SK-N-SH treated with all-trans-retinoic acid at 6 μM for 48 hours (cell line): Measurements from ENCODE around the gene CACNA2D3.

Source experiments
- ATAC-seq: fragments of 200-7000 bp; cut with Tn5 transposase; 3 replicates; pipeline ENCODE4 v1.9.1; 2020; ENCODE audit warnings: mild to moderate bottlenecking, moderate library complexity
- ARNTL ChIP-seq: fragments of 450-650 bp; formaldehyde crosslinking; IDR thresholded peaks from 2 replicates; pipeline ENCODE4 v1.5.0; 2020; ENCODE audit warnings: low read depth, mild to moderate bottlenecking, moderate library complexity, borderline replicate concordance
- BACH2 ChIP-seq: fragments of 250-450 bp; sonication (Bioruptor Pico); IDR thresholded peaks from 2 replicates; pipeline ENCODE4 v1.9.0; 2021; ENCODE audit warnings: mild to moderate bottlenecking, borderline replicate concordance
- CSDC2 ChIP-seq: fragments of 250-450 bp; sonication (Bioruptor Pico); IDR thresholded peaks from 2 replicates; pipeline ENCODE4 v1.5.0; 2020; ENCODE audit warnings: mild to moderate bottlenecking, moderate library complexity
- ESRRG ChIP-seq: fragments of 250-450 bp; sonication (Bioruptor Pico); IDR thresholded peaks from 2 replicates; pipeline ENCODE4 v1.6.1; 2021; ENCODE audit warnings: mild to moderate bottlenecking
- GLIS3 ChIP-seq: fragments of 250-450 bp; sonication (Bioruptor Pico); IDR thresholded peaks from 2 replicates; pipeline ENCODE4 v1.5.0; 2020; ENCODE audit warnings: mild to moderate bottlenecking, moderate library complexity
- ISL1 ChIP-seq: fragments of 250-450 bp; sonication (Bioruptor Pico); IDR thresholded peaks from 2 replicates; pipeline ENCODE4 v2.1.2; 2022; ENCODE audit warnings: mild to moderate bottlenecking, moderate library complexity
- OSR1 ChIP-seq: fragments of 250-450 bp; sonication (Bioruptor Pico); IDR thresholded peaks from 2 replicates; pipeline ENCODE4 v1.8.0; 2022; ENCODE audit warnings: moderate library complexity, mild to moderate bottlenecking, inconsistent platforms
- PPARA ChIP-seq: fragments of 250-450 bp; sonication (Bioruptor Pico); IDR thresholded peaks from 2 replicates; pipeline ENCODE4 v1.5.0; 2020; ENCODE audit warnings: mild to moderate bottlenecking, borderline replicate concordance
- SNAI2 ChIP-seq: fragments of 250-450 bp; sonication (Bioruptor Pico); IDR thresholded peaks from 2 replicates; pipeline ENCODE4 v1.5.0; 2020; ENCODE audit warnings: mild to moderate bottlenecking, moderate library complexity
- TCF4 ChIP-seq: fragments of 250-450 bp; sonication (Bioruptor Pico); IDR thresholded peaks from 2 replicates; pipeline ENCODE4 v1.8.0; 2021; ENCODE audit warnings: mild to moderate bottlenecking, moderate library complexity, borderline replicate concordance
- TOX ChIP-seq: fragments of 250-450 bp; sonication (Bioruptor Pico); IDR thresholded peaks from 2 replicates; pipeline ENCODE4 v1.8.0; 2021; ENCODE audit warnings: mild to moderate bottlenecking, moderate library complexity, borderline replicate concordance
- ZC3H10 ChIP-seq: fragments of 250-450 bp; sonication (Bioruptor Pico); IDR thresholded peaks from 2 replicates; pipeline ENCODE4 v1.5.1; 2021; ENCODE audit warnings: mild to moderate bottlenecking, moderate library complexity
- ZFP3 ChIP-seq: fragments of 250-450 bp; sonication (Bioruptor Pico); IDR thresholded peaks from 2 replicates; pipeline ENCODE4 v1.5.0; 2020; ENCODE audit warnings: mild to moderate bottlenecking, moderate library complexity
- ZFP30 ChIP-seq: fragments of 450-650 bp; formaldehyde crosslinking; IDR thresholded peaks from 2 replicates; pipeline ENCODE4 v1.5.0; 2022; ENCODE audit warnings: mild to moderate bottlenecking, moderate library complexity
- ZNF565 ChIP-seq: fragments of 450-650 bp; formaldehyde crosslinking; conservative IDR thresholded peaks from 2 replicates; pipeline ENCODE4 v1.5.0; 2020; ENCODE audit warnings: low read depth, mild to moderate bottlenecking, moderate library complexity
- ZNF70 ChIP-seq: fragments of 450-650 bp; formaldehyde crosslinking; IDR thresholded peaks from 2 replicates; pipeline ENCODE4 v1.5.0; 2020; ENCODE audit warnings: mild to moderate bottlenecking, moderate library complexity
- ZNF8 ChIP-seq: fragments of 450-650 bp; formaldehyde crosslinking; IDR thresholded peaks from 2 replicates; pipeline ENCODE4 v1.5.0; 2020; ENCODE audit warnings: mild to moderate bottlenecking, moderate library complexity
- TF ChIP-seq, protein P1 (sequence below): fragments of 250-450 bp; sonication (Bioruptor Pico); IDR thresholded peaks from 2 replicates; pipeline ENCODE4 v1.5.1; 2020; ENCODE audit warnings: low read depth, mild to moderate bottlenecking, moderate library complexity
- TF ChIP-seq, protein P2 (sequence below): fragments of 250-450 bp; sonication (Bioruptor Pico); IDR thresholded peaks from 2 replicates; pipeline ENCODE4 v1.8.0; 2021; ENCODE audit warnings: low read depth, mild to moderate bottlenecking, moderate library complexity, borderline replicate concordance
- TF ChIP-seq, protein P3 (sequence below): fragments of 250-450 bp; sonication (Bioruptor Pico); IDR thresholded peaks from 2 replicates; pipeline ENCODE4 v1.5.0; 2020; ENCODE audit warnings: mild to moderate bottlenecking, moderate library complexity
- TF ChIP-seq, protein P4 (sequence below): fragments of 250-450 bp; sonication (Bioruptor Pico); IDR thresholded peaks from 2 replicates; pipeline ENCODE4 v1.8.0; 2020; ENCODE audit warnings: mild to moderate bottlenecking, moderate library complexity, borderline replicate concordance

Gene CACNA2D3

DNA sequence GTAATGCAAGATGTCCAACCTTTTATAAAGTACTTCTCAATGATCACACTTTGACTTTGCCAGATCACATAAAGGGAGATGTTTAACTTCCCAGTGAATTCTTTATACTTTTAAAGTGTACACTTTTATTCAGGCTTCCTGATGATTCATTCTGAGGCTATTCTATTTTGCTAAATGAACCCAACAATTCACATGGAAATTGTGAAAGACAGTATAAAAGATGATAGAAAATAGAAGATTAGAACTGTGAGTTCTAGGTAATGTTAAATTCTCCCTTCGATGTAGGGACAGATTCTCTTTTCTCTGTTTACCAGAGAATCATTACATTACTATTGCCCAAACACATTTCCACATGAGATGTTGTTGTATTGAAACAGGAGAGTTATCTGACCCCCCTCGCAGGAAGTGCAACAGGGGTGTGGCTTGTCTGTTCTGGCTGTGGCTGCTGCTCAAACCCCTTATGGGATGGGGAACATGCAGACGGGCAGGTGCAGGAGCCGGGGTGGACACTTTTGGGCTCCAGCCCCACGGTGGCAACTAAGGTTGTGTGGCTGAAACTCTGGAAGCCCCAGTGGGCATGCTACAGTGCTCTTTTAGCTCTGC is 936.8 kb downstream of the CACNA2D3 start (continued):
- TF ChIP-seq OSR1 = no peak
- no peak for TF ChIP-seq ZNF70 (CRISPR knock-in tag)
- TF ChIP-seq ISL1 (CRISPR knock-in tag) = no peak

DNA sequence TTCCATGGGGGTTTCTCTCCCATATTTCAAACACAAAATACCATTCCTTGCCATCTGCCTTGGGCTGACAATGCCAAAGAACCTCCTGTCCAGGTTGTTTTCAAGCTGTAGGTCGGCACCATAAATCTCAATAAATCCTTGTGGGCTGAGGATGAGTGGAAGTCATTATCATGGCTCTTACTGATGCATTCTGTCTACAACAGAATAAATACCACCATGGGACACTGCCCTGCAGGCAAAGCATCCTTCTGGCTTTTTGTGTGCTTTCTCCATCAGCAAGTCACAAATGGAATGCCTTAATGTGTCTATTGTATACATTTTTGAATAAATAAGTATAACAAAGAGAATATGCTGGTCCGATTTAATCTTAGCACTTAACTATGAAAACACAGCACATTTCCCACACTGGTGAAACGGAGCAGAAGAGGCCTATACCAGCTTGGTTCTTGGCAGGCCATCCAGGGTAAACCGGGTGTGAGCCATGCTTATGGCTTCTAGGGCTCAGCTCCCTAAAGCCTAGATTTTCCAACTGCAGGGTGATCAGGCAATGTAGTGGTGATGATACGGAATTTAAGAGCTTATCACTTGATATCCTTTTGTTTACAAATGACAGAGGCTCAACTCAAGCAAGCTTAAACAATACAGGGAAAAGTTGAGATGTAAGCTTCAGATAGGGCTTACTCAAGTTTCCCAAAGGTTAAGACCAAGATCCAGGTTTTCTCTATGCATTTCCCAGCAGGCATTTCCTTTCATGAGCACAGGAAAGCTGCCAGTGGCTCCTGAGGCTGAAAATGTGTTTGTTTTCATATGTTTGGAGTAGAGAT is 938.8 kb downstream of the CACNA2D3 start:
- ATAC-seq = no peak
- no peak for TF ChIP-seq ZFP3
- TF ChIP-seq, all 23 proteins: peak for 0

DNA sequence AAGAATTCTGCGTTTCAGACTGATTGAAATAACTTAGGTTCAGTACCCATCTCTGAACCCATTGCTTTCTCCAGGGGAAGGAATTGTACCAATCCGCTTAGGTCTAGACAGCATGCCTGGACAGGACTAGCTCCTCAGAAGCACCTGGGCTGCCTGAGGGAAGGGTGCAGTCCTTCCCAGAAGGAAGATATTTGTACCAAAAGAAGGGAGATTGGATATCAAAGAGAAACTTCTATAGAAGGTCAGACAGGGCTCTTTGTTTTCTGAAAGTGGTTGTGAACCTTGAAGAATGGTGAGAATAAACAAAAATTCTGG is 939.3 kb downstream of the CACNA2D3 start:
- TF ChIP-seq ZFP3 (no peak), SNAI2 (CRISPR knock-in tag) (no peak), ARNTL (no peak), ZC3H10 (no peak), ZFP30 (no peak), ESRRG (CRISPR knock-in tag) (no peak), ZNF565 (no peak), GLIS3 (CRISPR knock-in tag) (no peak), BACH2 (CRISPR knock-in tag) (no peak), TOX (CRISPR knock-in tag) (no peak)
- TF ChIP-seq, protein P1, sequence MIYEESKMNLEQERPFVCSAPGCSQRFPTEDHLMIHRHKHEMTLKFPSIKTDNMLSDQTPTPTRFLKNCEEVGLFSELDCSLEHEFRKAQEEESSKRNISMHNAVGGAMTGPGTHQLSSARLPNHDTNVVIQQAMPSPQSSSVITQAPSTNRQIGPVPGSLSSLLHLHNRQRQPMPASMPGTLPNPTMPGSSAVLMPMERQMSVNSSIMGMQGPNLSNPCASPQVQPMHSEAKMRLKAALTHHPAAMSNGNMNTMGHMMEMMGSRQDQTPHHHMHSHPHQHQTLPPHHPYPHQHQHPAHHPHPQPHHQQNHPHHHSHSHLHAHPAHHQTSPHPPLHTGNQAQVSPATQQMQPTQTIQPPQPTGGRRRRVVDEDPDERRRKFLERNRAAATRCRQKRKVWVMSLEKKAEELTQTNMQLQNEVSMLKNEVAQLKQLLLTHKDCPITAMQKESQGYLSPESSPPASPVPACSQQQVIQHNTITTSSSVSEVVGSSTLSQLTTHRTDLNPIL (CRISPR knock-in tag) = no peak
- TF ChIP-seq, protein P2, sequence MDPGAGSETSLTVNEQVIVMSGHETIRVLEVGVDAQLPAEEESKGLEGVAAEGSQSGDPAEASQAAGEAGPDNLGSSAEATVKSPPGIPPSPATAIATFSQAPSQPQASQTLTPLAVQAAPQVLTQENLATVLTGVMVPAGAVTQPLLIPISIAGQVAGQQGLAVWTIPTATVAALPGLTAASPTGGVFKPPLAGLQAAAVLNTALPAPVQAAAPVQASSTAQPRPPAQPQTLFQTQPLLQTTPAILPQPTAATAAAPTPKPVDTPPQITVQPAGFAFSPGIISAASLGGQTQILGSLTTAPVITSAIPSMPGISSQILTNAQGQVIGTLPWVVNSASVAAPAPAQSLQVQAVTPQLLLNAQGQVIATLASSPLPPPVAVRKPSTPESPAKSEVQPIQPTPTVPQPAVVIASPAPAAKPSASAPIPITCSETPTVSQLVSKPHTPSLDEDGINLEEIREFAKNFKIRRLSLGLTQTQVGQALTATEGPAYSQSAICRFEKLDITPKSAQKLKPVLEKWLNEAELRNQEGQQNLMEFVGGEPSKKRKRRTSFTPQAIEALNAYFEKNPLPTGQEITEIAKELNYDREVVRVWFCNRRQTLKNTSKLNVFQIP (CRISPR knock-in tag) = no peak
- ATAC-seq = no peak

DNA sequence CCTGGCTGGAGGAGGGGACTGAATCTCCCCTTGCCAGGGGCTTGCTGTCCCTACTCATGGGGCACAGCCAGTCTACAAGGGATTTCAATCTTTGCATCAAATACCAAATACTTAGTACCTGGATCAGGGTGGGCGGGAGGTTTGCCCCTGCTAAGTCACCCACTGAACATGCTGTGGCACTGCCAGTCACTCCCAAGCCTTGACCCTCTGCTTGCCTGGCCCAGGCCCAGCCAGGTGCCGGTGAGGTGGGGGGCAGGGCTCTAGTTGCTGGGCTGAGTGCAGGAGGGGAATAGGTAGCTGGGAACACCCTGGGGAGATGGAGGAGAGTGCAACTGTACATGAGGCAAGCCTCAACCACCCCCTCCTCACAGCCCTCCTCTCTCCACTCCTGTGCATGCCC is 941.8 kb downstream of the CACNA2D3 start:
- ATAC-seq = no peak

DNA sequence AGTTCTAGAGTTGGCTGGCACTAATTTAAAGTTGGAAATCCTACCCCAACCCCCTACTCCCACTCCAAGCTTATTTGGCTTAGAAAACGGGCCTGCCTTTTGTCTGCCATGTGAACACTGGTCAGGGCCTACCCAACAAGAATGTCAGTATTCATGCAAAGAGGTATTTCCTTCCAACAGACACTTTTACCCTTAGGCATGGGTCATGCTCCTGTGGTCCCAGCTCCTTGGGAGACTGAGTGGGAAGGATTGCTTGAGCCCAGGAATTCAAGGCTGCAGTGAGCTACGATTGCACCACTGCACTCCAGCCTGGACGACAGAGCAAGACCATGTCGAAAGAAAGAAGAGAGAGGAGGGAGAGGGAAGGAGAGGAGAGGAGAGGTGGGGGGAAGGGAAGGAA is 943.0 kb downstream of the CACNA2D3 start:
- ATAC-seq = no peak
- no peak for TF ChIP-seq ZNF8 (CRISPR knock-in tag)
- TF ChIP-seq, protein P3, sequence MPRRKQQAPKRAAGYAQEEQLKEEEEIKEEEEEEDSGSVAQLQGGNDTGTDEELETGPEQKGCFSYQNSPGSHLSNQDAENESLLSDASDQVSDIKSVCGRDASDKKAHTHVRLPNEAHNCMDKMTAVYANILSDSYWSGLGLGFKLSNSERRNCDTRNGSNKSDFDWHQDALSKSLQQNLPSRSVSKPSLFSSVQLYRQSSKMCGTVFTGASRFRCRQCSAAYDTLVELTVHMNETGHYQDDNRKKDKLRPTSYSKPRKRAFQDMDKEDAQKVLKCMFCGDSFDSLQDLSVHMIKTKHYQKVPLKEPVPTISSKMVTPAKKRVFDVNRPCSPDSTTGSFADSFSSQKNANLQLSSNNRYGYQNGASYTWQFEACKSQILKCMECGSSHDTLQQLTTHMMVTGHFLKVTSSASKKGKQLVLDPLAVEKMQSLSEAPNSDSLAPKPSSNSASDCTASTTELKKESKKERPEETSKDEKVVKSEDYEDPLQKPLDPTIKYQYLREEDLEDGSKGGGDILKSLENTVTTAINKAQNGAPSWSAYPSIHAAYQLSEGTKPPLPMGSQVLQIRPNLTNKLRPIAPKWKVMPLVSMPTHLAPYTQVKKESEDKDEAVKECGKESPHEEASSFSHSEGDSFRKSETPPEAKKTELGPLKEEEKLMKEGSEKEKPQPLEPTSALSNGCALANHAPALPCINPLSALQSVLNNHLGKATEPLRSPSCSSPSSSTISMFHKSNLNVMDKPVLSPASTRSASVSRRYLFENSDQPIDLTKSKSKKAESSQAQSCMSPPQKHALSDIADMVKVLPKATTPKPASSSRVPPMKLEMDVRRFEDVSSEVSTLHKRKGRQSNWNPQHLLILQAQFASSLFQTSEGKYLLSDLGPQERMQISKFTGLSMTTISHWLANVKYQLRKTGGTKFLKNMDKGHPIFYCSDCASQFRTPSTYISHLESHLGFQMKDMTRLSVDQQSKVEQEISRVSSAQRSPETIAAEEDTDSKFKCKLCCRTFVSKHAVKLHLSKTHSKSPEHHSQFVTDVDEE = no peak
- no peak for TF ChIP-seq ZFP3
- TF ChIP-seq, protein P4, sequence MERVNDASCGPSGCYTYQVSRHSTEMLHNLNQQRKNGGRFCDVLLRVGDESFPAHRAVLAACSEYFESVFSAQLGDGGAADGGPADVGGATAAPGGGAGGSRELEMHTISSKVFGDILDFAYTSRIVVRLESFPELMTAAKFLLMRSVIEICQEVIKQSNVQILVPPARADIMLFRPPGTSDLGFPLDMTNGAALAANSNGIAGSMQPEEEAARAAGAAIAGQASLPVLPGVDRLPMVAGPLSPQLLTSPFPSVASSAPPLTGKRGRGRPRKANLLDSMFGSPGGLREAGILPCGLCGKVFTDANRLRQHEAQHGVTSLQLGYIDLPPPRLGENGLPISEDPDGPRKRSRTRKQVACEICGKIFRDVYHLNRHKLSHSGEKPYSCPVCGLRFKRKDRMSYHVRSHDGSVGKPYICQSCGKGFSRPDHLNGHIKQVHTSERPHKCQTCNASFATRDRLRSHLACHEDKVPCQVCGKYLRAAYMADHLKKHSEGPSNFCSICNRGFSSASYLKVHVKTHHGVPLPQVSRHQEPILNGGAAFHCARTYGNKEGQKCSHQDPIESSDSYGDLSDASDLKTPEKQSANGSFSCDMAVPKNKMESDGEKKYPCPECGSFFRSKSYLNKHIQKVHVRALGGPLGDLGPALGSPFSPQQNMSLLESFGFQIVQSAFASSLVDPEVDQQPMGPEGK (CRISPR knock-in tag) = no peak
- no peak for TF ChIP-seq ZC3H10
- no peak for TF ChIP-seq TCF4 (CRISPR knock-in tag)
- no peak for TF ChIP-seq ZNF70 (CRISPR knock-in tag)
- TF ChIP-seq ZFP30 = no peak
- TF ChIP-seq OSR1 = no peak
- TF ChIP-seq ISL1 (CRISPR knock-in tag) = no peak

More for the DNA sequence above, 941.8 kb downstream of the CACNA2D3 start:
- no peak for TF ChIP-seq TOX (CRISPR knock-in tag)
- TF ChIP-seq ZFP30 = no peak
- no peak for TF ChIP-seq PPARA (CRISPR knock-in tag)
- no peak for TF ChIP-seq BACH2 (CRISPR knock-in tag)
- TF ChIP-seq, protein P3 = no peak
- no peak for TF ChIP-seq CSDC2
- no peak for TF ChIP-seq ZNF565
- TF ChIP-seq ISL1 (CRISPR knock-in tag) = no peak
- TF ChIP-seq ZC3H10 = no peak
